Fibroblast of skin of right quadriceps (primary cell): ENCODE measurements around the gene LIFR.

Experiments
- DNase-seq: peaks from one replicate; pipeline ENCODE4 v3.0.0-alpha.2; 2013

The LIFR gene

DNA sequence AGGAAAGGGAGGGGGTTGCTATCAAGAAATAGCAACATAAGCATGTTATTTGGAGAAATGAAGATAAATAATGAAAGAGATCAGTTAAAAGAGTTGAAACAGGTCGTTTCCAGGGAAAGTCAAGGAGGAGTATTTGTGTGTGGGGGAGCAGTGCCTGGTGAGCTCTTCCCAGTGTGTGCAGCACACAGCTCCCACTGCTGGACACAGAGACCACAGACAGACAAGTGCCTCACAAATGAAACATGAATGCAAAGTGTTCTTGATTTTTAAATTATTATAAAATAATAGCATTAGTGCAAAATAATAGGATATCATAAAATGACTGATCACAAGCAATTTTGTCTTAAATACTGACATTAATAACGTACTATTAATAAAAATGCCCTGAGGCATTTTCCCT is 40.8 kb downstream of the LIFR start:
- peak; percentile 29 for DNase-seq

DNA sequence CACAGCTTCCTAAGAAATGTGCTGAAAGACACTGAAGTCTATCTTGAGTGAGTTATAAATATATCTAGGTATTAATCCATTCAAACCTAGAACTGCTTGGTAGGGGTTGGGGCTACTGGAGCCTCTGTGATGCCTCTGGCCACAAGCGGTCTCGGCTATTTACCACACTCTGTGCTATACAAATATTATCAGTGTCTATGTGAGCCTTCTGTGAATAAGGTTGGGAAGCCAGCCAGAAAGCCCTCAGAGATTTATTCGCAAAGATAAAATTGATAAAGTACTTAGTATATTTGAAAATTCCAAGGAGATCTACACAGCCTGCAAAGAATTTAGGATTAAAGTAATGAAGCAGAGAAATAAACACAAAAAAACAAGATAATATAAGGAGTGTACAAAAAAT is 41.4 kb downstream of the LIFR start:
- DNase-seq: no peak

DNA sequence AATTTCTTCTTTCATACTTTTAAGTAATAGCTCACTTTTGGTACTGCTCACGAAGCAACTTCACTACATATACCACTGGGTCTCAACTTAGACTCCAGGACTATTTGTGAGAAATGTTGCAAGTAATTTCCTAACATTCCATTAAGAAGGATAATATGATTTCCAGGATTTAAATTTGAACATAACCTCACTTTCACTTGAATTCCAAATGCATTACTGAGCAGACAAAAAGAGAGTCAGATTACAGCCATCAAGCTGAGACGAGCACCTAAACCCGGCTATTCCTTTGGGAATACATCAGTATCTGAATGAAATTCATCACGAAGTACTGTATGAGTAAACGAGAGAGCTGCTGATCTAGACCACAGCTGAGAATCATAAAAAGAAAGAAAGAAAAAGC is 47.3 kb downstream of the LIFR start:
- peak; percentile 94 for DNase-seq

DNA sequence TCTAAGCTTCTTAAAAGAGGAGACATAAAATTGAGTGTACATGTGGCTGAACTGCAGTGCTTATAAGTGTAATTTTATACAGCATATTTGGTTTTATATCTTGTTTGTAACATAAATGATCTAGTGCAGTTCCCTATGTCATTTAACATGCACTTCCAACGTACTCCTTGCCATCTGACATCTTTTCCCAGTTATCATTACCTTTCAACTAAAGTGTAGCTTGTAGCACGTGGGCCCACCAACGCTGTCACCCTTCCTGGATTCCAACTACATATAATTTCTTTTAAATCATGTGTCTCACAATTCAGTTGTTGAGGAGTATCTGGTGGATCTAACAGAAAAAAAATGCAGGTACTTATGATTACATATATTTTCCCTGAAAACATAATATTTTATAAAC is 50.1 kb downstream of the LIFR start:
- no peak for DNase-seq

DNA sequence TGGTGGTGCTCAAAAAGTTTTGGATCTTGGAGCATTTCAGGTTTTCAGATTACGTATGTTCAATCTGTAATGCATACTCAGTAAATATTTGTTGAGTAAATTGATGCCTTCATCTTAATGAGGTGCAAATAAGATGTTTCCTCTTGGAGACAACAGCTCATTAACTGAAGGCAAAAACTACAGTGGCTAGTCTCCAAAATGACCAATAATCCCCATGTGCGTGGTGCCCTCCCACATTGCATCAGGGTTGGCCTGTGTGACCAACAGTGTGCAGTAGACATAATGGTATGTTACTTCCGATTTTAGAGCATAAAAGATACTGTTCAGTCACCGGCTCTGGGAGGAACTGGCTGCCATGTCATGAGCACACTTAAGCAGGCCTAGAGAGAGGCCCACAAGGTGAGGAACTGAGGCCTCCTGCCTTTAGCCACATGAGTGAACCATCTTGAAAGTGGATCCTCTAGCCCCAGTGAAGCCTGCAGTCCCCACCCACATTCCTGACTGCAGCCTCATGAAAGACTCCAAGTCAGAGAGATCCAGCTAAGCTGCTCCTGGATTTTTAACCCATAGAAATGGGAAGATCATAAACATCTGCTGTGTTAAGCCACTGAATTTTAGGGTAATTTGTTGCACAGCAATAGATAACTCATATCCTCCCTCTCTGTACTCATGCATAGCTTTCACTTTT is 55.7 kb downstream of the LIFR start:
- peak; percentile 82 for DNase-seq

DNA sequence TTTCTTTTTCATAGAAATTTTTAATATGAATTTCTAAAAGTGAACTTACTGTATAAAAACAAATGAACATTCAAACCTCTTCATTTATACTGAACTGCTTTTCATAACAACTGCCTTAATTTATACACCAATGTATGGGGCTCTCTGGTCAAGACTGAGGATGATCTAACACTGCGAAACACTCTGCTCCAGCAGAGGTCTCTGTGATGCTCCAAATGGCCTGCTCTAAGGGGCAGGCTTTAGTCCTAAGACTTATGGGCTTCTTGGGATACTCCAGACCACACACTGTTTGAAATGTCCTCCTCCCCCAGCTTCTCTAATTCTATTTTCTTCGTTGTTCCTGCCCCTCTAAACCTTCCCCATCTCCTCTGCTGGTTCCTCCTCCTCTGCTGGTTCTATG is 58.5 kb downstream of the LIFR start:
- peak; percentile 34 for DNase-seq

DNA sequence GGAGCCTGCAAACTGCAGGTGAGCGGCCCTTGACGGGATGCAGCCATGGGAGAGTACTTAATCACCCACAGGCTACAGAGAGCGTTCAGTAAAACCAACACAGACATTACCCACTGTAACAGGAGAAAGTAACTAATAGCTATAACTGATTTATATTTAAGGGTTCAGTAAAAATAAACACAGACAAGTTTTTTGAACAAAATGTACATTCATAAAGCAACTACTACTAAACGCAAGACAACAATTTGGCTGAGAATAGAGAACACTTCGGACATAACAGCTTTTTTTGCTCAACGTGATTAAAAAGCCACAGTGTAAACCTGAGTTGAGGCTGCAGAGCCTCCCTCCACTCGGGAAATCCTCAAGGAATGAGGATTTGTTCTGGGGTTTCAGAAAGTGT is 61.7 kb downstream of the LIFR start:
- DNase-seq: no peak

DNA sequence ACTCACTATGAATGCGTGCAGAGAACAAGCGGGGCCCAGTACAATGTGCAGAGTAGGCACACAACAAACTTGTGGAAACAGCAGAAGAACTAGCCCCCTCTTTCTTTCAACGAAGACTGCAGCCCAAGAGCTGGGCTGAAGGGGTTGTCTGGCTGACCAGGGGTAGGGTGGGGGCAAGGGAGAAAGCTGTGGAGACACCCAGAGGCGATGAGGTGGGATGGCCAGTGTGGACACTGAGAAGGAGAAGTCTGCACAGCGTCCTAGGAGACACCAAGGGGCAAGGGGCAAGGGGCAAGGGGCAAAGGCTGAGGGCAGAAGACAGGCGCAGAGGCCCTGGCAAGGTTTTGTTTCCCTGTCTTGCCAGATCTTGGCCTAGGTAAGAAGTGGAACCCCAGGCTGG is 62.3 kb downstream of the LIFR start:
- DNase-seq: no peak

DNA sequence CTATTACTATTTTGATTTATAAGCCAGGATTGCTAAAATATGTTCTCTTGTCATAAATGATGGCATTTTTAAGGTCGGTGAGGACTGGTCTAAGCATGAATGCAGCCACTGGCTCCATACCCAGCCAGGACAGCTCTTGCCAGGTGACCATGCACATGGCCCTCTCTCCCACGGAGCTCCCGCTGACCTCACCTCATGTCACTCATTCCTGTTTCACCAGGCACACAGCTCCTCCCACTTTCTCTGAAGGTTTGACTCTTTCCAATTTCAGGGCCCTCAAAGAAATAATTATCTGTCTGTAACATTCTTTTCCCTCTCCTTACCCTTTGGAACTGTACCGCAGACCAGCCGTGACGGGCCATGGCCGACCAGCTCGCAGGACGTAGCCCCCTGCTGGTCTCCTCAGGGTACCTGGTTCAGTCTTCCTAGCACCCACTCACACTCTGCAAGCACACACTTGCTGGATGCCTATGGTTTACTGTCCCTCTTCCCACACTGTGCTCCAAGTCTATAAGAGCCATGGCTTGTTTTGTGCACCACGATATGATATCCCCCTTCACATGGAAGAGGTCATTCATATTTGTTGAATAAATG is 72.5 kb downstream of the LIFR start:
- no peak for DNase-seq

DNA sequence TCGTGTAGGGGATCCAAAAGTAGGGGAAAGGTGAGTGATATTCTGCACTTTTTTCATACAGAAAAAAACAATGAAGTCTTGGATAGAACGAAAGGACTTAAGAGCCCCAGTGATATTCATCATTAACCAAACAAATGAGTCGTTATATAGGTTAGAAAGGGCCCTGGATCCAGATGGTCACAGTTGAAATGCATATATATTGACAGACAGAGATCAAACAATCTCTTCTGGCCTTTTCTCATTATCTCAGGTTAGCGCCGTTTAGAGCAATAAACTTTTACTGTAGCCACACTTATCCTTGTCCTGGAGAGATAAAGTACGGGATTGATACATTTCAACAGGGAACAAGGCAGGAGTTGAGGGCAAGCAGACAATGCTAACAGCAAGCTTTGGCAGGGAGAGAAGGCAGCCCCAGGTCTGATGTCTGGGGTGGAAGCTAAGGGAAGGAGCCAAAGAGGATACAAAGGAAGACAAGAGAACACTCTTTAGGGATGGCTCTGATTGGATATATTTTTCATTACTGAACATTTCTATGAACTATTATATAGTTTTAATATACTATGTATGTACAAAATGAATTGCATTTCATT is 77.0 kb downstream of the LIFR start:
- DNase-seq: no peak

DNA sequence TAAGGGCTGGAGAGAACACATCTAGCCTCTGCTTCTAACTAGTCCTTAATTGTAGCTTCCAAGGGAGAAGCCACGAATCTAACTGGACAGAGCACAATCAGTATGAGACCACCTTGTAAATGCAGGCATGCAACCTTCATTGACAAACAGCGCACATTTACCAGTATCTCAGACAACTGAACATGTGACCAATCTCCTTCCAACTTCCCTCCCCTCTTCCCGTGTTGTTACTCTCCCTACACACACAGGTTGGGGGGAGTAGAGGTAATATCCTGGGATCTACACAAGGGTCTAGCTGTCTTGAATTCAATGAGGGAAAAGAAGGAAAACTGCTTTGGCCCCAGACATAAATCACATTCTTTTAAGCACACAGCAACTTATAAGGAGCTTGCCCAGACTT is 77.6 kb downstream of the LIFR start:
- DNase-seq: no peak

DNA sequence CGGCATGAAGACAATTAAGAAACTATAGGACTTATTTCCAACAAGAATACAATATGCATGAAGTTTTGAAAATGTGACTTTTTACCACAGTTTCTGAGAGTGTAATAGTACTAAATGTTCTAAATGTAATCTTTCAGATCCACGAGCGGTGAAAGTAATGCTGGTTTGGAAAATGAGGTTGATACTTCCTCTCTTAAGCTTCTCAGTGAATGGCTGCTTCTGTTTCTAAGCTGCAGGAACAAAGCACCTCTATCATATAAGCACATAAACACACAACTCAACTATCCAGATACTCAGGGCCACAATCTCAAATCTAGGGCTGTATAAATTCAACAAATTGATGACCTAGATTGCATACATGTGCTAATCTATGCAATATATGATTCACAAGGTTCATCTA is 78.3 kb downstream of the LIFR start:
- no peak for DNase-seq

DNA sequence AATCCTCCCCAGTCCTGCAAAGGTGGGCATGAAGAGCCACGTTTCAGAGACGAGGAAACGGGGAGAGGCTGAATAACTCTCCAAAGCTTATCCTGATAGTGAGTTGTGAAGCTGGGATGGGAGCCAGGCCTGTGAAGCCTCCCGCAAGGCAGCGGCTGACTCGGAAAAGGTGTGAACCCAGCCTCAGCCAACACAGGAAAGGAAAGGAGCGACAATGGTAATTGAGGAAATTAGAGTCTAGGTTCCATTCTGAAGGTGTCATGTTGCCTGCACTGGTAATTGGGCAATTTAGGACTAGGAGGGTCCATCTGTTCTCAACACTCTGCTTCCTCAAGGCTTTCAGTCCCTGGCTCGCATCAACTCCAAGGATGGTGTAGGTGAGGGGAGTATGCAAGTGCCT is 83.4 kb downstream of the LIFR start:
- no peak for DNase-seq

DNA sequence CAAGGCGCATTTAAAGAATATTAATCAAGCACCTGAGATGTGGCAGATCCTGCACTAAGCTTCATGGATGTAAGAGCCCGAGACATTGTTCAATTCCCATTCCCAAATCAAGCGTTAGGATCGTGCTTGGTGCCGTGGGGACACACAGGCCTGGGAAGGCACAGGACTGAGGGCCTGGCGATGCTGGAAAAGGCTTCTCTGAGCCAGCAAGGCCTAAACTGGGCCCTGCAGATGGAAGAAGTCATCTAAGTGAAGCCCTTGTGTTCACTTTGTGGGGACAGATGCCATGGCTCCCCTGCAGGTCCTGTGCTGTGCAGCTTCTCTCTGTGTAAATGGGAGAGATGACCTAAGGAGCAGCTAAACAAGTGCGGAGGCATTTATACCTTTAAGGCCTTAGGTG is 83.9 kb downstream of the LIFR start:
- no peak for DNase-seq

DNA sequence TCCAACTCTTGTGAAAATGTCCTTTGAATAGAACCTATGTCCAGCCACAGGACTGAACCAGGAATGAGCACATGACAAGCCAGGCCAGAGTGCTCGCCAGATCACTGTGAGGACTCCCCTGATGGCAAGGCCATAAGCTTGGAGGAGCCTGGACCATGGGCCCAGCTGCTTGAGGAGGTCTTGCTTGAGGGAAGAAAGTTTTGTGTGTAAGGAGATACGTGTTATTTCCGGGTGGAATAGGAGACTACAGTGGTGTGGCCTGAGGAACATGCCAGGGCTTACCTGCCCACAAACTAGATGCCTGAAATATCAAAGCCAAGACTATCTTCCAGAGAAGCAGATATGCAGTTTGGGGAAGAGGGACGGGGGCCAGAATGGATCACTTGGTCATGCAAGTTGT is 84.7 kb downstream of the LIFR start:
- DNase-seq: no peak

DNA sequence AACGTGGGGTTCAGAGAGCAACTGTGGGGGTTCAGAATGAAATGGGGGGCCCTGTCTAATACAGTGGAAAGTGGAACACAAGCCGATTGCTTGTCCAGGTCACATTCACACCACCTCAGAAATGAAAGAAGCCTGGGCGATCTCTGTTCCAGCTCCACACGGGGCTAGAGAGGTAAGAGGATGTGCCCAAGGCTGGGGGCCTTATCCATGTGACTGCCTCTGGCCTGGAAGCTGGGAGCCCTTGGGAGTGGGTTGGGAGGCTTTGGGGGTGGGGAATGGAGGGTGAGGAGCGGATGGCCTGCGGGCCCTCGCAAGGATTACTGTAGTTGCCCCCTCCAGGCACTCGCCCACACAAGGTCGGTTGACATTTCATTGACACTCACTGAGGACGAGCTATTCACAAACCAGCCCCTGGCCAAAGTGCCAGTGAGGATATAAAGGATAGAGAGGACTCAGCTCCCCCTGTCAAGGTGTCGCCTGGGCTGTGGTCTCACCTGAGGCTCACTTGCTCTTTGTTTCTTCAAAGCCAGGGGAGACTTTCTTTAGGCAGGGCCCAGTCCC is 86.7 kb downstream of the LIFR start:
- no peak for DNase-seq

DNA sequence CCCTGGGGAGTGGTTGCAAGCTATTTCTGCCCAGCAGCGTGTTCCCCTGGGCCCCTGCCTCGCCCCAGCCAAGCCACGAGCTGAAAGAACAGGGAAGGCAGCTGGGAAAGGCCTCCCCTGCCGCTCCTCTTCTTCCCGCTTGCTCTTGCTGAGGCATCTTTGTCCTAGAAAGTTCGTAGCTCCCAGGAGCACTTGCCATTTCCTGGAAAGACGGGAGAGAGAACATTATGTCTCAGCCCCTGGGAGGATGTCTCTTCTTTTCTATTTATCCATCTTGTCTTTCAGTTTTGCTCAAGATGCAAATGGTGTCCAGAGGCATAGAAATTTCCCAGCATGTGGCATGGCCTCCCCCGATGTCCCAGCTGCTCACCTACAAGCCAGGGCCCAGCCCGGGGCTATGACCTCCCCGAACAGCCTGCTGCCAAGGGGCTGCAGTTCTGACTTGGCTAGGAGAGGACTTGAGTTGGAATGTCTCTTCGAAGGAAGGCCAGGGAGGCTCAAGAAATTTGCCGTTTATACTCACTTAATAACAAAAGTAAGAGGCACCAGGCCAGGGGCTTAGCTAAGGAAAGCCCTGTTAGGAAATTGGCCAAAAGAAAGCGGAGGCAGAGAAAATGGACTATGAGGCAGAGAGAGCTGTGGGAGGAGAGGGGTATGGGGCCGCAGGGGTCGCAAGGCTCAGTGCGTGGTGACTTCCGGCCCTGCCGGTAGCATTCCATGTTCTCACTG is 87.3 kb downstream of the LIFR start:
- no peak for DNase-seq

DNA sequence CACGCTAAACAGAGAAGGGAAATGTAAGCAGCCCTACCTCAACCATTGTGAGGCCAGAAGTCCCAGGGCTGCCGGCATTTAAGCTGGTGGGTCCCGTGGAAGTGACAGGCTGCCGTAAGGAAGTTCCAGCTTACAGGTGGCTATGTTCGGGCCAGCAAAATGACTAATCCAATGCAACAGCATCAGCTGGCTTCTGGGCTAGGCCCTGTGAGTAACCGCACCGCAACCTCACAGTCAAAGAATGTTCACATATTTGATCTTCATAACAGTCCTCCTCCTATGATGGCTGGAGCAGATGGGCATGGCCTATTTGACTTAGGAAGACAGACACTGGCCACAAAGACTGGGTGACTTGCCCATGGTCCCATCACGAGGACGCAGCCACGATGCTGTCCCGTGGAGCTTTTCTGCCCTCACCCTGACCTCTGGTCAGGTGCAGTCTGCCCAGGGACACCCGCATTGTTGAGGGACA is 88.2 kb downstream of the LIFR start:
- peak; percentile 85 for DNase-seq

DNA sequence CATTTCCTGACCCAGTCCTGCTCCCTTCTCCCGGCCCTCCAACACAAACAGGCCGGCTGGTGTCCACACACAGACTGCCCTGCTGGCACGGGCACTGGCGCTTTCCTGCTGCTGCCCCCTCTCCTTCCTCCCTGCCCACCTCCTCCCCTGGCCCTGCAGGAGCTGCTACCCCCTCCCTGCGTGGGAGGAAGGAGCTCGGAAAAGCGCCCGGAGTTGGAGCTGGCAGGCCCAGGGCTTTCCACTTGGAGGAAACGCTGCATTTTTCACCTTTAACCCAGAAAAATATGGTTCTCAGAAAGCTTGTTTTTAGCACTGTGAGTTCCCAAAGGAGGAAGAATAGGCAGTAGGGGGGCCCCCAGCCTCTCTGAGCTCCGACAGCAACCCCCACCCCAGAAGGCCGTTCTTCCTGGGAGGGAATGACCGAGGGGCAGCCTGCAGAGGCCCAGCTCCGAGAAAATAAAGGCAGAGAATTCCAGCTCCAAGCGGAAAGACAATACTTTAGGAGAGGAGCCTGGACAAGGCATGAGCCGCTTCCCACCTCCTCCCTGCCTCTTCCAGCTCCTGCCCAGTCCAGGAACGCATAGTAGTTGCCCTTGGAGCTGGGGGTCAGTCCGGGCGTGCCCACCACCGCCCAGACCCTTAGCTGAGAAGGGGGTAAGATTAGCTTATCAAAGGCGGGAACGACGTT is 88.9 kb downstream of the LIFR start:
- peak; percentile 32 for DNase-seq

DNA sequence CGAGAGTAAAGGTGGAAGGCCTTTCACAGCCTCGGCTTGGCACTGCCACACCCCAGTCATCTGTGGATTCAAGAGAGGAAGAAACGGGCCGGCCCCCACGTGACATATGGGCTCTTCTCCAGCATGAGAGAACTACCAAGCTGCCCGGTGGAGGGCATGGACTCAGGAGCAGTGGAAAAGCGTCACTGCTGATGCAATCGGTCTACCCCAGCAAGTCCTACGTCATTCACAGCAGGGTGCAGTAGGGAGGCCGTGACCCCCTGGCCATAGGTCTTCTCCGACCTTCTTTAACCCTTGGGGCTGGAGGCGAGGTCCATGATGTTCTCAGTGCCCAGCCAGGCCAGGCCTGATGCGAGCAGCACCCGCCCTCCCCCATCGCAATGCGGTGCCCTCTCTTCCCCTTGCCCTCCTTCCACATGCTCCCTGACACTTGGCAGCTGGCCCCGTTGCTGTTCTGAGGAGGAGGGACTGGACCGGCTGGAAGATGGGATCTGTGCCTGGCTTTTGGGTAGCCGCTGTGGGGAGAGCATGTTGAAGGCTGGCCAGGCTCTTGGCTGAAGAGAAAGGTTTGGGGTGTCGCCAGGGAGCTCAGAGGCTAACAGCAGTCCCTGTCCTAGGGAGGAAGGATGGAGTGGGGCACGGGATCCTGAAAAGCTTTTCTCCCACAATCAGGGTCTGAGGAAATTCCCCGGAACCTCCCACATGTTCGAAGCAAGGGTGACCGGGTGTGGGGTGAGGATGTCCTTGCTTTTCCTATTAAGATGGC is 89.8 kb downstream of the LIFR start:
- no peak for DNase-seq

DNA sequence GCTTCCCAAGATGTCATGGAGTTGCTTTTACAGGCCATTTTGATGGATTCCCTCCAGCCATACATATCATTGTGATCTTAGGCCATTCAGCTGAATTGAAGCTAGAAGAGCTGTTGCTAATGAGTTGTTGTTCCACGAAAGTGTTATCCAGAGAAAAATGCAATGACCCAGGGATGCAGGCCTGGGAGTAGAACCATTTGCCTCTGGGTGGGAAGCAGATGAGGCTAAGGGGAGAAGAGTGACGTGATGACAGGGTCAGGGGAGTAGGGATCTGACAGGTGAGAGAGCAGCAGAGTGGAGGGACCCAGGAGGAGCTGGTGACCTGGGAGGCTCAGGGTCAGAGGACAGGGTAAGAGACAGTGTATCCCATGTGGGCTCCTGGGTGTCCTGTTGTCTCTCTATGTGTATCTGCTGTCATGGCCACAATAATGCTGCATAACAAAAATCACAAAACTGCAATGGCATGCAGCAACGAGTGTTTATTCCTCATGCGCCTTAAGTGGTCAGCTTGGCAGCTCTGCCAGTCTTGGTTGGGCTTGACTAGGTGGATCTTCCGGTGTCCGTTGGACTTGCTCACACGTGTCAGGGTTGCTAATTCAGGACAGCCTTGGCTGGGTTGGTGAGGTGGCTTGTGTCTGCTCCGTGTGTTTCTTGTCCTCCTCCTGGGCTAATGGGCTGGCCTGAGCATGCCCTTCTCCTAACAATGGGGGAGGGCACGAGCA is 90.6 kb downstream of the LIFR start:
- DNase-seq: no peak

DNA sequence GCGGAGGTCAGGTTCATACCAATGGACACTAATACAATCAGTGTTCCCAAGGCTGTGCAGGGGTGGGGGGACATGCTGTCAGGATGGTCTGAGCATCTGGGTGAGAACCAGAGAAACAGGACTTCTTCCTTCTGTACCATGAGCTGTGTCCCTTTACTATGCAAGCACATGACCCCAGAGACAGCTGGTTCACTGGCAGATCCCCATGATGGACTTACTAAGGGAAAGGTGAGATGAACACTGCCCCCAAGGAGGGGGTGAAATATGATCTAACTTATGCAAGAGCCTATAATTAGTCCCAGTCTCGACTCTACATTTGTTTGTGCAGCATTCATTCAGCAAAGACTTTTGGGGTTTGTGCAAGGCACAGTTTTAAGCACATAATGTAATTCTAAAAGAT is 91.4 kb downstream of the LIFR start:
- peak; percentile 51 for DNase-seq
